Calu3 (cell line): ENCODE results near the gene NCK2. TPM values are rescaled to one million over a fixed set of nuclear protein-coding genes. Genes with fewer than 3 reads are reported as not detected.

ENCODE experiments used
- BruUV-seq: library from RNA; stranded (reverse); fragments of 400-500 nt; replicated peaks from 2 replicates; lab custom pipeline; 2021; lab: Mats Ljungman, UMichigan
- CTCF ChIA-PET: fragments of 300-600 bp; sonication (Branson Sonifier 250); formaldehyde crosslinking; loops from one replicate; lab custom pipeline; 2022; ENCODE audit warnings: antibody characterized with exemption; lab: Charles Lee
- DNase-seq: peaks from one replicate; pipeline ENCODE4 v3.0.0; 2022
- H3K27ac Mint-ChIP-seq: one replicate; pipeline ENCODE4 v1.8.0; 2022; ENCODE audit warnings: mixed read lengths; ENCODE audit not compliant: unreplicated experiment
- H3K27me3 Mint-ChIP-seq: one replicate; pipeline ENCODE4 v1.8.0; 2022; ENCODE audit warnings: mixed read lengths; ENCODE audit not compliant: unreplicated experiment
- H3K36me3 Mint-ChIP-seq: one replicate; pipeline ENCODE4 v1.8.0; 2022; ENCODE audit warnings: mild to moderate bottlenecking, moderate library complexity, mixed read lengths; ENCODE audit not compliant: insufficient read depth, unreplicated experiment
- H3K4me1 Mint-ChIP-seq: one replicate; pipeline ENCODE4 v1.8.0; 2022; ENCODE audit warnings: mild to moderate bottlenecking, low read depth, mixed read lengths; ENCODE audit not compliant: unreplicated experiment
- H3K4me3 Mint-ChIP-seq: one replicate; pipeline ENCODE4 v1.8.0; 2022; ENCODE audit warnings: mild to moderate bottlenecking, low read depth, moderate library complexity, mixed read lengths; ENCODE audit not compliant: unreplicated experiment
- H3K9me3 Mint-ChIP-seq: one replicate; pipeline ENCODE4 v1.8.0; 2022; ENCODE audit warnings: low read depth, mixed read lengths; ENCODE audit not compliant: unreplicated experiment
- CTCF ChIP-seq: fragments of 200-600 bp; IDR thresholded peaks from one replicate; pipeline ENCODE4 v1.8.0; 2022; ENCODE audit warnings: antibody characterized with exemption; ENCODE audit not compliant: unreplicated experiment
- intact Hi-C: fragments of 100-400 bp; cut with micrococcal nuclease; formaldehyde crosslinking; loops from one replicate; pipeline ENCODE4 v1.10.0; 2022; ENCODE audit not compliant: unreplicated experiment
- total RNA-seq: library from RNA; stranded (reverse); gene quantifications from 2 replicates; pipeline ENCODE4 v1.2.3, GENCODE V29; 2022

Gene NCK2
- total RNA-seq, 1 experiment from 2014 or later, result 88.6 TPM

- no TSS peak for BruUV-seq
- Mint-ChIP-seq H3K4me3 (no peak overlapping the region), H3K27ac (no peak overlapping the region), H3K36me3 (peaks cover 5% of the 10 kb centered on the region), H3K9me3 (no peaks in the 10 kb centered on the region), H3K27me3 (no peaks in the 10 kb centered on the region), H3K4me1 (peaks cover 40% of the 10 kb centered on the region)
- TF ChIP-seq CTCF, result no peak
- CTCF ChIA-PET, result no interaction called here
- intact Hi-C loops, result no loop called here
- no peak for DNase-seq
Observed at GRCh38 chr2:105800036-105800713, 55.5 kb downstream of the NCK2 start.

GRCh38 chr2:105800953-105801635, 56.4 kb downstream of the NCK2 start:
- CTCF ChIA-PET, result no interaction called here
- H3K9me3 Mint-ChIP-seq, result no peaks in the 10 kb centered on the region
- H3K4me3 Mint-ChIP-seq, result no peak overlapping the region
- peaks cover 36% of the 10 kb centered on the region for H3K4me1 Mint-ChIP-seq
- no peaks in the 10 kb centered on the region for H3K36me3 Mint-ChIP-seq
- no TSS peak for BruUV-seq
- H3K27me3 Mint-ChIP-seq, result no peaks in the 10 kb centered on the region
- no peak overlapping the region for H3K27ac Mint-ChIP-seq
- intact Hi-C loops, result no loop called here
- DNase-seq, result no peak
- TF ChIP-seq CTCF, result no peak

GRCh38 chr2:105801961-105802360, 57.2 kb downstream of the NCK2 start:
- Mint-ChIP-seq H3K4me1 (peaks cover 33% of the 10 kb centered on the region), H3K9me3 (no peaks in the 10 kb centered on the region), H3K27ac (no peak overlapping the region), H3K27me3 (no peaks in the 10 kb centered on the region), H3K36me3 (no peaks in the 10 kb centered on the region), H3K4me3 (no peak overlapping the region)
- no TSS peak for BruUV-seq
- no peak for DNase-seq
- TF ChIP-seq CTCF, result no peak
- intact Hi-C loops, result no loop called here
- CTCF ChIA-PET, result no interaction called here

- H3K27me3 Mint-ChIP-seq, result no peaks in the 10 kb centered on the region
- no TSS peak for BruUV-seq
- CTCF ChIA-PET, result no interaction called here
- no peak overlapping the region for H3K27ac Mint-ChIP-seq
- no peaks in the 10 kb centered on the region for H3K36me3 Mint-ChIP-seq
- intact Hi-C loops, result no loop called here
- no peak for TF ChIP-seq CTCF
- H3K4me1 Mint-ChIP-seq, result peaks cover 33% of the 10 kb centered on the region
- no peaks in the 10 kb centered on the region for H3K9me3 Mint-ChIP-seq
- no peak for DNase-seq
- no peak overlapping the region for H3K4me3 Mint-ChIP-seq
Observed at GRCh38 chr2:105802587-105802986, 57.9 kb downstream of the NCK2 start.
